HG03565 (cell line): ENCODE data around the gene C20orf144.
"Not testable (repeated sequence)": the region's sequence is repeated elsewhere in the genome, so short reads cannot be mapped to it uniquely, and the experiment has no call there.

Experiments
- ATAC-seq: cut with Tn5 transposase; IDR thresholded peaks from one replicate; pipeline ENCODE4 v1.9.1; 2021; ENCODE audit warnings: mild to moderate bottlenecking, moderate library complexity; ENCODE audit not compliant: unreplicated experiment

Gene C20orf144

GRCh38 chr20:33693289-33693688 is 31.2 kb downstream of the C20orf144 start:
- ATAC-seq, result no peak

GRCh38 chr20:33693741-33694638 is 31.9 kb downstream of the C20orf144 start:
- no peak for ATAC-seq

- ATAC-seq, result no peak
Observed at GRCh38 chr20:33694639-33695012, 32.5 kb downstream of the C20orf144 start.

GRCh38 chr20:33696448-33696847 is 34.3 kb downstream of the C20orf144 start:
- no peak for ATAC-seq

- ATAC-seq, result no peak
Observed at GRCh38 chr20:33697129-33697528, 35.0 kb downstream of the C20orf144 start.

GRCh38 chr20:33698966-33699365 is 36.8 kb downstream of the C20orf144 start:
- ATAC-seq, result not testable (repeated sequence)

- ATAC-seq, result not testable (repeated sequence)
Observed at GRCh38 chr20:33700696-33701441, 38.7 kb downstream of the C20orf144 start.

GRCh38 chr20:33701629-33702450 is 39.7 kb downstream of the C20orf144 start:
- ATAC-seq, result no peak

- no peak for ATAC-seq
Observed at GRCh38 chr20:33702861-33703260, 40.7 kb downstream of the C20orf144 start.

- no peak for ATAC-seq
Observed at GRCh38 chr20:33703498-33704137, 41.5 kb downstream of the C20orf144 start.

- no peak for ATAC-seq
Observed at GRCh38 chr20:33704197-33704924, 42.2 kb downstream of the C20orf144 start.

- ATAC-seq, result no peak
Observed at GRCh38 chr20:33707668-33708067, 45.5 kb downstream of the C20orf144 start.

GRCh38 chr20:33709398-33709797 is 47.3 kb downstream of the C20orf144 start:
- no peak for ATAC-seq

GRCh38 chr20:33709905-33710541 is 47.9 kb downstream of the C20orf144 start:
- ATAC-seq, result no peak

GRCh38 chr20:33710681-33711445 is 48.7 kb downstream of the C20orf144 start:
- ATAC-seq, result no peak

- no peak for ATAC-seq
Observed at GRCh38 chr20:33711446-33711738, 49.3 kb downstream of the C20orf144 start.
